CD4-positive, alpha-beta T cell treated with Interleukin-4 for 4 hours (primary cell): ENCODE measurements around the gene PRAMEF17.
"Not testable (repeated sequence)": the region's sequence is repeated elsewhere in the genome, so short reads cannot be mapped to it uniquely, and the experiment has no call there.

Experiments used
- DNase-seq: peaks from one replicate; pipeline ENCODE4 v3.0.0-alpha.2; 2020

The PRAMEF17 gene, protein sequence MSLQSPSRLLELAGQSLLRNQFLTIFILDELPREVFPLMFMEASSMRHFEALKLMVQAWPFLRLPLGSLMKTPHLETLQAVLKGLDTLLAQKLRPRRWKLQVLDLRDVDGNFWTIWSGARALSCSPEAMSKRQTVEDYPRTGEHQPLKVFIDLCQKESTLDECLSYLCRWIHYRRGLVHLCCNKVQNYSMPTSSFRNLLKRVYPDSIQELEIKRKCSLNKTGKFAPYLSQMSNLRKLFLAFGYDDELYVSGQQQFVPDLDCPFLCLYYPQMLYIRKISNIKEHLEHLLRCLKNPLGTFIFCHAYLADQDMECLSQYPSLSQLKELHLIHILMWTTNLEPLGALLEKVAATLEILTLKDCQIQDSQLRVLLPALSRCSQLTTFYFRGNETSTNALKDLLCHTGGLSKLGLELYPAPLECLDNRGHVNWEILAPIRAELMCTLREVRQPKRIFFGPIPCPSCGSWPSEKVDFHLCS

GRCh38 chr1:13389332-13389731 is at the start of gene PRAMEF17:
PRAMEF17 (plus strand) TSS chr1:13389632; CDS start chr1:13389658, 26 bp downstream.
- DNase-seq = not testable (repeated sequence)

DNA sequence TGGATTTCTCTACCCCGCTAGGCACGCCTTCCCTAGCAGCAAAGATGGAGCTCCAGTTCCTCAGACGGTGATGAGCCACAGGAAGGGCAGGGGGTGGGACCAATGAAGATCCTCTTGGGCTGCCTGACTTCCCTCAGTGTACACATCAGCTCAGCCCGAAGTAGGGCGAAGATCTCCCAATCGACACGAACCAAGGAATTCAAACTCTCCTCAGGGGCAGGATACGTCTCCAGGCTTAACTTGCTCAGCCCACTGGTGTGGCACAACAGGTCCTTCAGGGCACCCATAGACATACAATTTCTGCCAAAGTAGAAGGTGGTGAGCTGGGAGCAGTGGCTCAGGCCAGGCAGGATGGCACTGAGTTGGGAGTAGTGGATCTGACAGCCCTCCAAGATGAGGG is 46.9 kb upstream of the PRAMEF17 start:
- not testable (repeated sequence) for DNase-seq

DNA sequence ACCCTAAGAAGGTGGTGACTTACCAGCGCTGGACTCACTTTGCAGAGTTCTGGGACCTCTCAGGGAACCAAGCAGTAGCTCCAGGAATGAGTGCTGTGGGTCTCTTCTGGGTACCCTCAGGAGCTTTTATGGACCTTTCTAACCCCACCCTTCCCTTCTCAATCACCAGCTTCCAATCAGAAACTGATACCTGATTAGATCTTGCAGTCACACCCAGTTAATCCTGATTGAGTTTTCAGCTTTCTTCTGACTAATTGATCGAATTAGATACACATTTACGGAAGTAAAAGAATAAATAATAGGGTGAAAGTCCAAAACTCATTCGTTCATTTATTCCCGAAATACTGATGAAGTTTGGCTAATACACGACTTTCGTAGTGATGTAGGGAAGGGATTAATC is 42.4 kb upstream of the PRAMEF17 start, which contains the start of gene PRAMEF14:
TSS of gene PRAMEF14 (minus strand) at position 101 of the 400 bp plus-strand sequence. CDS start 1,820 bp downstream, outside the sequence.
- DNase-seq = not testable (repeated sequence)

- not testable (repeated sequence) for DNase-seq
Observed at GRCh38 chr1:13353476-13353875, 36.0 kb upstream of the PRAMEF17 start.

GRCh38 chr1:13354475-13354874 is 35.0 kb upstream of the PRAMEF17 start:
- not testable (repeated sequence) for DNase-seq

DNA sequence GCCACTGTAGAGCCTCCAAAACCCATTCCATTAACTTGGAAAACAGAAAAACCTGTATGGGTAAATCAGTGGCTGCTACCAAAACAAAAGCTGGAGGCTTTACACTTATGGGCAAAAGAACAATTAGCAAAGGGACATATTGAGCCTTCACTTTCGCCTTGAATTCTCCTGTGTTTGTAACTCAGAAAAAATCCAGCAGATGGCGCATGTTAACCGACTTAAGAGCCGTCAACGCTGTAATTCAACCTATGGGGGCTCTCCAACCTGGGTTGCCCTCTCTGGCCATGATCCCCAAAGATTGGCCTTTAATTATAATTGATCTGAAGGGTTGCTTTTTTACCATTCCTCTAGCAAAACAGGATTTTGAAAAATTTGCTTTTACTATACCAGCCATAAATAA is 32.7 kb upstream of the PRAMEF17 start:
- DNase-seq = peak; percentile 42

- DNase-seq = not testable (repeated sequence)
Observed at GRCh38 chr1:13362364-13362763, 27.1 kb upstream of the PRAMEF17 start.

- DNase-seq = not testable (repeated sequence)
Observed at GRCh38 chr1:13364928-13365327, 24.5 kb upstream of the PRAMEF17 start.

DNA sequence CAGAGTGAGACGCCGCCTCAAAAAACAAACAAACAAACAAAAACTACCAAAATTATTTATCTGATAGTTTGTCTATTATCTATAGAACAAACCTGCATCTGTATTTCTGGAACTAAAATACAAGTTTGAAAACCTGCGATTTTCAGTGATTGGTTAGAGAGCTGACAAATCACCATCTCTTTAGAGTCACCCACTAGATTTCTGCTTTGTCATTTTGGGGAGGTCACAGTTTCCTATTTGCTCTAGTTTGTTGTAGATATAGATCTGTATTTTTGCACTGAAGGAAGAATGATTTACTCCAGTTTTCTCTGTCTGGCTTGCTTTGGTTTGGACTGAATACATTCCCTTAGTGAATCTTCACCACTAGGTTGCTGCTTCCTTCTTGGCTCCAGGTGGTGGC is 22.9 kb upstream of the PRAMEF17 start:
- not testable (repeated sequence) for DNase-seq

- DNase-seq = not testable (repeated sequence)
Observed at GRCh38 chr1:13368544-13368943, 20.9 kb upstream of the PRAMEF17 start.

DNA sequence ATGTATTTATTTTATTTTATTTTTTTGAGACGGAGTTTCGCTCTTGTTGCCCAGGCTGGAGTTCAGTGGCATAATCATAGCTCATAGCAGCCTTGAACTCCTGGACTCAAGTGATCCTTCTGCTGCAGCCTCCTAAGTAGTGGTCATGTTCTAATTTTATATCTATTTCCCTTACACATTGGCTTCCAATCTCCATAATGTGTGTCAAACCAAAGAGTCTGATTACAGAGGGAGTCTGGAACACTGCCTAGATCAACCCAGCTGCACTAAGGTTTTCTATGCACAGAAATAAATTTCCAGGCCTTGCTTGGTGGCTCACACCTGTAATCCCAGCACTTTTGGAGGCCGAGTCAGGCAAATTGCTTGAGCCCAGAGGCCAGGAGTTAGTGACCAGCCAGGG is 10.4 kb upstream of the PRAMEF17 start:
- DNase-seq = not testable (repeated sequence)

DNA sequence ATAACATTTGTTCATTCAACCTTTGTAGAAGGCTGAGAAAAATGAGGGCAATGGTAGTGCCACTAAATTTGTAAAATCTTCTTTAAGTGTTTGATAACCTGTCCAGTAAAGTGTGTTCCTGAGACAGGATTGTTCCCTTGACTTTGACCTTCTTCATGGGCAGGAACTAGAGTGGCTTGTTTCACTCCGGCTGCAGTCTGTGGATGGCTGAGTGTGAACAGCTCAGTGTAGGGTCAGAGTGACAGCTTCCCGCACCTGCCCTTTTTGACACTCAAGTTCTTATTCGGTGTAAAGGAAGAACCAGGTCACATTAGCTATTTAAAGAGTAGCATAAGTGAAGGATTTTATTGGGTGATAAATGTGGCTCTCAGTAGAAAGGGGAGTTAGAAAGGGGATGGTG is 9.1 kb upstream of the PRAMEF17 start:
- not testable (repeated sequence) for DNase-seq

DNA sequence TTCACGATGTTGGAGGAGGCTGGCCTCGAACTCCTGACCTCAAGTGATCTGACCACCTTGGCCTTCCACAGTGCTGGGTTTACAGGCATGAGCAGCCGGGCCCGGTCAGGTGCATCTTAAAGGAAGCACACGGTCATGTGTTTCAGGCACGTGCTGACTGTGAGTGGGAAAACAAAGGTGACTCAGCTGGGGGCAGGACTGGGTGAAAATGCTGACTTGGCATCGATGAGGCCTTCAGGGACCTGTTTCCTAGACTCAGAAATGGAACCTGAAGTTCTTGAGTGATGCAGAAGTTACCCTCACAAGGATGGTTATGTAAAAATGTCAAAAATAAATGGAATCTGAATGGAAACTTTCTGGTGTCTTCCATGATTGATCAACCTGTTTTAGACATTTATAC is 3.6 kb downstream of the PRAMEF17 start:
- not testable (repeated sequence) for DNase-seq

DNA sequence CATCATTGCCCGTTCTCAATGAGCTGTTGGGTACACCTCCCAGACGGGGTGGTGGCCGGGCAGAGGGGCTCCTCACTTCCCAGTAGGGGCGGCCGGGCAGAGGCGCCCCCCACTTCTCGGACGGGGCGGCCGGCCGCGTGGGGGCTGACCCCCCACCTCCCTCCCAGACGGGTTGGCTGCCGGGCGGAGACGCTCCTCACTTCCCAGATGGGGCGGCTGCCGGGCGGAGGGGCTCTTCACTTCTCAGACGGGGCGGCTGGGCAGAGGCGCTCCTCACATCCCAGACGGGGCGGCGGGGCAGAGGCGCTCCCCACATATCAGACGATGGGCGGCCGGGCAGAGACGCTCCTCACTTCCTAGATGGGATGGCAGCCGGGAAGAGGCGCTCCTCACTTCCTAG is 5.3 kb downstream of the PRAMEF17 start:
- DNase-seq = not testable (repeated sequence)

- not testable (repeated sequence) for DNase-seq
Observed at GRCh38 chr1:13395311-13395710, 5.9 kb downstream of the PRAMEF17 start.

DNA sequence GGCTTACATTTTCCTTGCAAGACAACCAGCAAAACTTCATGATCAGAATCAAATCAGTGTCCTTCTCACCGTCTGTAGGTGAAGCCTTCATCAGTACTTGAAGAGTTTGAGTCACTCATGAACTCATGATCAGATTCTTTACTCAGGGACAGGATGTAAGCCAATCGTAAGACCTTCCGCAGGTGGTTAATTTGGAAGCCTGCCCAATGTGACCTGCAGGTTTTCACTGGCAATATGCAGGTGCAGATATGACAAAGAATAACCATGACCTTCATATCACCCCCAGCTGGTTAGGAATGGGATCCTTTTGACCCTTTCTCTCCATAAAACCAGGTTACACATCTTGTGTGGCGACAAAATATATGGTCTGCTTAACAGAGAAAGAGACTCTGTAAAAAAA is 18.4 kb downstream of the PRAMEF17 start:
- DNase-seq = no peak

DNA sequence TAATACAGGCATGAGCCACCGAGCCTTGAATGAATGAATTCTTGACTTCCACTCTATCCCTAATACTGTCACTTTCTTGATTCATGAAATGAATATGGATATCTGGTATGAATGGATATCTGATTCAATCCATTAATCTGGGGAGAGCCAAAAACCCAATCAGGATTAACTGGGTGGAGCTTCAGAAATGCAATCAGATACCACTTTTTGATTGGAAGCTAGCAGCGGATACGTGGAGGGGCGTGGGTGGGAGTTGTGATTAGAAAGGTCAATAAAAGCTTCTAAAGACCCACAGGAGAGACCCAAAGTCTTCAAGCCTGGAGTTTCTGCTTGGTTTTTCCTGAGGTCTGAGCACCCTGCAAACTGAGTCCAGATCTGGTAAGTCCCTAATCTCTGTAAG is 20.7 kb downstream of the PRAMEF17 start, which contains the start of gene PRAMEF20:
TSS of gene PRAMEF20 (plus strand) at position 301 of the 400 bp plus-strand sequence. CDS start 5,905 bp downstream, outside the sequence.
- DNase-seq = not testable (repeated sequence)

- no peak for DNase-seq
Observed at GRCh38 chr1:13430495-13430894, 41.1 kb downstream of the PRAMEF17 start.

GRCh38 chr1:13432251-13432650 is 42.8 kb downstream of the PRAMEF17 start:
- no peak for DNase-seq

GRCh38 chr1:13433694-13434358 is 44.4 kb downstream of the PRAMEF17 start:
- DNase-seq = not testable (repeated sequence)

DNA sequence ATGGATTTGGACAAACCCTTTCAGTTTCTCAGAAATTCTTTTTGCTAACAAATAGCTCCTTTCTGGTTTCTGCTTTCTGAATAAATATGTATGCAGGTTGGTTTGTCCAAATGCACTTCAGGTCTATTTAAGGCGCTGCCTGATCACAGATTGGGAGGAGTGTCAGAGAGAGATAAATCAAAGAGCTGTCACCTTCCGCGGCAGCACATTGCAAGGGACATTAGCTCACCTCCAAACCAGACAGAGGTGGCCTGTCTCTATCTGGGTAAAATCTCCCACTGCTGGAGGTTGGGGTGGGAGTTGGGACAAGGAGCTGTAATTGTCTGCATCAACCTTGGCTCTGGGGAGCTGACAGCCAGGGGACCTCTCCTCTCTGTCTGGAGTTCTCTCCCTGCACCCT is 46.0 kb downstream of the PRAMEF17 start:
- DNase-seq = no peak

GRCh38 chr1:13439104-13439783 is 49.8 kb downstream of the PRAMEF17 start:
- DNase-seq = not testable (repeated sequence)
